ENCODE measurements around the gene AZU1.
"Not testable (repeated sequence)": the region's sequence is repeated elsewhere in the genome, so short reads cannot be mapped to it uniquely, and the experiment has no call there.

Gene AZU1

DNA sequence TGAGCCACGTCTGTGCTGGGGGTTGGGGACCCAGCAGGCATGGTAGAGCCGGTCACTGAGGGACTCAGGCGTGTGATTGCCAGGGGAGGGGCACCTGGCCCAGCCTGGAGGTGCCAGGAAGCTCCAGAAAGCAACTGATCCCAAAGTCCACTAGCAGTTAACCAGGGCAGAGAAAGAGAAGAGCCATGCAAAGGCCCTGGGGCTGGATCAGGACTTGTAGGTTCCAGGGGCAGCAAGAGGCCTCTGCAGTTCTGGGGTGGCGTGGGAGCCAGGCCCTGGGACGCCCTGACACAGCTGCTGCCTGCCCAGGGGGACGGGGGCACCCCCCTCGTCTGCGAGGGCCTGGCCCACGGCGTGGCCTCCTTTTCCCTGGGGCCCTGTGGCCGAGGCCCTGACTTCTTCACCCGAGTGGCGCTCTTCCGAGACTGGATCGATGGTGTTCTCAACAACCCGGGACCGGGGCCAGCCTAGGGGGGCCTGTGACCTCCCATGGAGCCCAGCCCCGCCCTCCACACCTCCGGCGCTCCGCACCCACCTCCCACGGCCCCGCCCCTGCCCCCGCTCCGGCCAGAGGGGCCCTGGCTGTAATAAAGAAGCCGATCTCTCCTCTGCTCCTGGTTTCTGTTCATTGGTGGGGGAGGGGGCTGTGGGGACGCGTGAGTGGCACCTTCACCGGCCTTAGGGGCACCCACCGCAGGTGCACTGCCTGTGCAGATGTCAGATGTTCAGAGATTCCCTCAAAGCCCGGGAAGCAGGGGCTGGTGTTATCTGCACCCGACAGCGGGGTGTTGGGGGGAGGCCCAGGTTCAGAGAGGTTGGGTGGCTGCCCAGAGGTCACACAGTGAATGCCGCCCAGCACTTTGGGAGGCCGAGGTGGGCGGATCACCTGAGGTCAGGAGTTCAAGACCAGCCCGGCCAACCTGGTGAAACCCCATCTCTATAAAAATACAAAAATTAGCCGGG is 4.1 kb downstream of the AZU1 start:
- no peak for DNase-seq

DNA sequence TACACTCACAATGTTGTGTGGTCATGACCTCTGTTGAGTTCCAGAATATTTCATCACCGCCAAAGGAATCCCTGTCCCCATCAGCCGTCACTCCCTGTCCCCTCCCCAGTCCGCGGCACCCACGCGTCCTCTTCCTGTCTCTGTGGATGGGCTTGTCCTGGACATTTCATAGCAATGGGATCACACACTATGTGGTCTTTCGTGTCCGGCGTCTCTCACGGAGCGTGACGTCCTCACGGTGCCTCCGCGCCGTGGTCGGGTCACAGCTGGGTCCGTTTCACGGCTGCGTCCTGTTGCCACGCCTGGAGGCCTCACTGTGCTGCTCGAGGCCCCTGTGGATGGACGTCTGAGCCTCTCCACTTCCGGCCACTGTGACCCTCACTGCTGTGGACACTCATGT is 6.6 kb downstream of the AZU1 start:
- DNase-seq: no peak

DNA sequence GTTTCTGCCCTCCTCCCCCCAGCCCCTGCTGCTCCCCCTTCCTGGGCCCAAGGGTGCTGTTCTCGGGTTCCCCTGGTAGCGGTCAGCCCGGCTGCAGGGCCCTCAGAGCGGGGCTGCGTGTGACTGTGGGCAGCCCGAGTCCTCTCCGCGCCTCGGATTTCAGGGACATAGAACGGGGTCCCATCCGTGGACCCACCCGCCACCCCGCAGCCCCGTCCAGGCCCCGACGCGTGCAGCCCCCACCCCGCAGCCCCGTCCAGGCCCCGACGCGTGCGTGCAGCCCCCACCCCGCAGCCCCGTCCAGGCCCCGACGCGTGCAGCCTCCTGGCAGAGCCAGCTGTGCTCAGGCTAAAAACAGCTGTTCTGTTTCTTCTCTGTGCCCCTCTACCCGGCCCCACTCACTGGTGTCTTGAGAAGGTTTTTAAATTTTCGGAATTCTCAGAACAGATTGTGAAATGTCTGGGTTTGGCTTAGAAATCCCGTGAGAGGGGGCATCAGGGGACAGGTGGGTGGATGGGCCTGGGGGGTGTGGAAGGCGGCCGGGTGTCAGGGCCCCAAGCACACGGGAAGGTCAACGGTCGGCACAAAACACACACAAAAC is 7.7 kb downstream of the AZU1 start:
- DNase-seq: no peak

DNA sequence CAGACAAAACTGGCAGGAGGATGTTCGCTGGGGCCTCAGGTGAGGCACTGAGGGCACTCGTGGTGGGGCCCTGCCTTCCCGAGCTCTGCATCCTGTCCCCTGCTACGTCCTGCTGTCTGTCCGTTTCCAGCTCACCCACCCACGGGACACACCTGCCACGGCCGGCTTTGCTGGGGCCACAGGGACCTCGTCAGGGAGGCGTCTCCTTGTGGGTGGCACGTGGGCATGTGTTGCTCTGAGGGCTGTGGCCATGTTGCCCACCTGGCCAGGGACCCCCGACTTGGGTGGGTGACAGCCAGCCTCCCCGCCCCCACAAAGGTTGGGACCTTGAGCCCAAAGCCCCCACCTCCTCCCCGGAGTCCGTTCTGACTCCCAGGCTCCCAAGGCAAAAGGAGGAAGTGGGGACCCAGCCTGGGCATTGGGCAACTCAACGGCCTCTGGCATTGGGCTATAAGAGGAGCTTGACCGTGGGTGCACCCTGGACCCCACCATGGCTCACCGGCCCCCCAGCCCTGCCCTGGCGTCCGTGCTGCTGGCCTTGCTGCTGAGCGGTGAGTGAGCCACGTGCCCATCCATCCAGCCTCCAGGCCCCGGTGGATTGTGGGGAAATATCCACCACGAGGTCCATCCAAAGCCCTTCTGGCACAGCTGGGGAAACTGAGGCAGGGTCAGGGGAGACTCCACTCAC is 13.0 kb downstream of the AZU1 start, which contains the start of gene PRTN3:
Gene PRTN3, plus strand, starts transcription at position 481 of the 688 bp plus-strand sequence. Its CDS starts 10 bp downstream, at position 491.
- DNase-seq: no peak

DNA sequence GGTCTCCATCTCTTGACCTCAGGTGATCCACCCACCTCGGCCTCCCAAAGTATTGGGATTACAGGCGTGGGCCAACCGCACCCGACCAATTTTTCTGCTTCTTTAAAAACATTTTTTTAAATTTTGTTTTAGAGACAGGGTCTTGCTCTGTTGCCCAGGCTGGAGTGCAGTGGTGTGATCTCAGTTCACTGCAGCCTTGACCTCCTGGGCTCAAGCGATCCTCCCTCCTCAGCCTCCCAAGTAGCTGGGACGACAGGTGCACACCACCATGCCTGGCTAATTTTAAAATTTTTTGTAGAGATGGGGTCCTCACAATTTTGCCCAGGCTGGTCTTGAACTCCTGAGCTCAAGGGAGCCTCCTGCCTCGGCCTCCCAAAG is 15.2 kb downstream of the AZU1 start:
- DNase-seq: not testable (repeated sequence)

DNA sequence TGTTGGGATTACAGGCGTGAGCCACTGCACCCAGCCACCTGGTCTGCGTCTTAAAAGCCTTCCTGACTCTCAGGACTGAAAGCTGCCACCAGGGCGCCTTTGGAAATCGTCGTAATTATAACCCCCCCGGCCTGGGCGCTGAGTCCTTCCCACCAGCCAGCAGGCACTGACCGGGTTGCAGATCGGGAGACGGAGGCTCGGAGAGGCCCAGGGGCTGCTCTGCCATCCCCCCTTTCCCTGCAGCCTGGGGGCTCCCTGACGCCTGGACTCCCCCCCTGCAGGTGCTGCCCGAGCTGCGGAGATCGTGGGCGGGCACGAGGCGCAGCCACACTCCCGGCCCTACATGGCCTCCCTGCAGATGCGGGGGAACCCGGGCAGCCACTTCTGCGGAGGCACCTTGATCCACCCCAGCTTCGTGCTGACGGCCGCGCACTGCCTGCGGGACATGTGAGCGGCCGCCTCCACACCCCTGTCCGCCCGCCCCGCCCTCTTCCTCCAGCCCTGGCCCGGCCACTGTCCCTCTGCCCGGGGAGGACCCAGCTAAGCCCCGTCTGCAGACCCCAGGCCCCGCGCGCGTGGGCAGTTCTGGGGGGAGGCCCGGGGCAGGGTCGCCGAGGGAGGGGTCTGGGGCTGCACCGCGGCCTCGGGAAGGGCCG is 15.7 kb downstream of the AZU1 start:
- no peak for DNase-seq

DNA sequence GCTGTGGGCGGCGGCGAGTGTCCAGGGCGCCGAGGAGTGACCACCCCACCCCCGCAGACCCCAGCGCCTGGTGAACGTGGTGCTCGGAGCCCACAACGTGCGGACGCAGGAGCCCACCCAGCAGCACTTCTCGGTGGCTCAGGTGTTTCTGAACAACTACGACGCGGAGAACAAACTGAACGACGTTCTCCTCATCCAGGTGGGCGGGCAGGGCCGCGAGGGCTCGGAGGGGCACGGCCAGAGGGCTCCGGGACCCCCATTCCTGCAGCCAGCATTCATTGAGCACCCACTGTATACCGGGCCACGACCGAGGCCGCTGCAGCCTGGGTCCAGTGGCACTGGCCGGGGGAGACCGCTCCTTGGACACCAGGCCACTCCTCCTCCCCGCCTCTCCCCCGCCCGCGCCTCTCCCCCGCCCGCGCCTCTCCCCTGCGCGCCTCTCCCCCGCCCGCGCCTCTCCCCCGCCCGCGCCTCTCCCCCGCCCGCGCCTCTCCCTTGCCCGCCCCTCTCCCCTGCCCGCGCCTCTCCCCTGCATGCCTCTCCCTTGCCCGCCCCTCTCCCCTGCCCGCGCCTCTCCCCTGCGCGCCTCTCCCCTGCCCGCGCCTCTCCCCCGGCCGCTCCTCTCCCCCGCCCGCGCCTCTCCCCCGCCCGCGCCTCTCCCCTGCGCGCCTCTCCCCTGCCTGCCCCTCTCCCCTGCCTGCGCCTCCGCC is 16.4 kb downstream of the AZU1 start:
- DNase-seq: no peak

DNA sequence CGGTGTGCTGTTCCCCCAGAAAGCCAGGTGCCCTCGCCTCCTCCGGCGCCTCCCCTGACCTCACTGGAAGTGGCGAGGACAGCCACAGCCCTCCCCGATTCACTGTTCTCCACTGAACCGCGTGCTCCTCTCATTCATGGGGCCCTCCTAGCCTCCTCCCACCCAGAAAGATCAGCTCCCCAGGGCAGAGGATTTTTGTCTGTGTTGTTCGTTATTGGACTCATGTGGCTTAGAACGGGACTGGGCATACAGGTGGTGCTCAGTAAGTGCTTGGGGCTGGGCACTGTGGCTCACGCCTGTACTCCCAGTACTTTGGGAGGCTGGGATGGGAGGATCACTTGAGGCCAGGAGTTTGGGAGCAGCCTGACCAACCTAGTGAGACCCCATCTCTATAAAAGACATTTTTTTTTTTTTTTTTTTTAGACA is 16.9 kb downstream of the AZU1 start:
- DNase-seq: no peak

DNA sequence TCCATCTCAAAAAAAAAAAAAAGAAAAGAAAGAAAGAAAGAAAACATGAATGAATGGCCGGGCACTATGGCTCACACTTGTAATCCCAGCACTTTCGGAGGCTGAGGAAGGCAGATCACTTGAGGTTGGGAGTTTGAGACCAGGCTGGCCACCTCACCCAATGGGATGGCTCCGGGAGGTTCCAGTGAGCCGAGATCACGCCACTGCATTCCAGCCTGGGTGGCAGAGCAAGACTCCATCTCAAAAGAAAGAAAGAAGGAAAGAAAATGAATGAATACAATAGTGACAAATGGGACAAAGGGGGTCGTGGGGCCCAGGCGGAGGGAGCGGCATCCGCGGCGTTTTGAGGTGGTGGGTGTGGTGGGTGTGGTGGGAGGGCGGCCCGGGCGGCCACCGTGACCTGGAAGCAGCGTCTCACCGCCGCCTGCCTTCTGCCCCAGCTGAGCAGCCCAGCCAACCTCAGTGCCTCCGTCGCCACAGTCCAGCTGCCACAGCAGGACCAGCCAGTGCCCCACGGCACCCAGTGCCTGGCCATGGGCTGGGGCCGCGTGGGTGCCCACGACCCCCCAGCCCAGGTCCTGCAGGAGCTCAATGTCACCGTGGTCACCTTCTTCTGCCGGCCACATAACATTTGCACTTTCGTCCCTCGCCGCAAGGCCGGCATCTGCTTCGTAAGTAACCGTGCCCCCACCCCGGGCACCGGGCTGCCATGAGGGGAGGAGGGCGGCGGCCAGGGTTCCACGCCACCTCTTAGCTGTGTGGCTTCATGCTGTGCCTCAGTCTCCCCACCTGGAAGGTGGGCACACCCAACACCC is 18.3 kb downstream of the AZU1 start:
- no peak for DNase-seq

DNA sequence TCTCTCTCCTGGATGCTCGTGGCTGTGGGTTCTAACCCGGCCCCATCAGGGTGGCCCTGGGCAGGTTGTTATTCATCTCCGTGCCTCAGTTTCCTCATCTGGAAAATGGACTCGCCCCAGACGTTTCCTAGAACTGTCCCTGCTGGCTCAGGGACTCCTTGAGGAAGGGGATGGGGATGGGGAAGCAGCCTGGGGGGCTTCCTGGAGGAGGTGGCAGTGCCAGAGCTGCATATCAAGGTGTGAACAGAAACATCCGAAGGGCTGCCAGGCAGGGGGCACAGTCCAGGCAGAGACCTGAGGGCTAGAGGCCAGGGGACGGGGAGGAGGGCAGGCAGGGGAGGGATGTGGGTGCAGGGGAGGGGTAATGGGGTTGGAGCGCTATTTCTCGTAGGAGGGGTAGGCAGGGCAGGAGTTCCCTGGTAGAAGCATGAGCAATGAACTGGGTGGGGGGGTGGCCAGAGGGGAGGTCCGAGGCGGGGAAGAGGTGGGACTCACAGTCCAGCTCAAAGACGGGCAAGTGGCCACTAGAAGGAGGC is 20.8 kb downstream of the AZU1 start:
- DNase-seq: no peak

DNA sequence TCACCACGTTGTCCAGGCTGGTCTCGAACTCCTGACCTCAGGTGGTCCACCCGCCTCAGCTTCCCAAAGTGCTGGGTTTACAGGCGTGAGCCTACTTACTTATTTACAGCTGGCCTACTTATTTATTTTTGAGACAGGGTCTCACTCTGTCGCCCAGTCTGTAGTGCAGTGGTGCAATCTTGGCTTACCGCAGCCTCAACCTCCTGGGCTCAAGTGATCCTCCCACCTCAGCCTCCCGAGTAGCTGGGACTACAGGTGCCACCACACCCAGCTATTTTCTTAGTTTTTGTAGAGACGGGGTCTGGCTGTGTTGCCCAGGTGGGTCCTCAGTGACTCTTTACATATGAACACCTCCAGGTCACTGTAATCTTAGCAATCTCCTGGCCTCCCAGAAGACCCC is 21.6 kb downstream of the AZU1 start:
- not testable (repeated sequence) for DNase-seq

DNA sequence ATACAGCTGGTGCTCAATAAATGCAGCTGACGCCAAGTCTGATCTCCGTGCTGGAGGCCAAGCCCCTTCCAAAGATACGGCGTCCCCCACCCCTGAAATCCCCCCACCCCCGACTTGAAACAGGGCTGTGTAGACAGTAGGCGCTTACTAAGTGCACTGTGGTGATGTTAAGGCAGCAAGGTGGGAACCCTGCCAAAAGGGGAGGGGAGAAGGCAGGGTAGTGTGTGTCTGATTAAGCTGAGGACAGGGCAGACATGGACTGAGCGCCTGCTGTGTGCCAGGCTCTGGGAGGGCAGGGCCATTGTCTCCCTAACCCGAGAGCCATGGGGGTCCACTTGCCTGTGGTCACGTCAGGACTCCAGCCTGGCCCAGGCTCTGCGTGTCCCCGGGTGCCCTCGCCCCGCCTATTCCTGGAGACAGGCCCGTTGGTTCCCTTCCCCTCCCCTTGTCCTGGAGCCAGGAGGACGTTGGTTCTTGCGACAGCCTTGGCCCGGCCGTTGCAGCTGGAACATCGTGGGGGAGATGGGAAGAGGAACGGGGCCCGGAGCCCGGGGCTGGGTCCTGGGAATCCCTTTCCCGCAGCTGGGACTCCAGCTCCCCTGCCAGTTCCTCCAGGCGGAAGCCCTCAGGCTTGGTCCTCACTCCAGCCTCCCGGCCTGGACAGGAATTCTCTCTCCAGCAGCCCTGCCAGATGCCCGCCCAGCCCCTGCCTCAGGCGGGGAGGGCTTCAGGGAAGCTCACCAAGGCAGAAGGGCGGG is 22.8 kb downstream of the AZU1 start:
- DNase-seq: peak; percentile 88

DNA sequence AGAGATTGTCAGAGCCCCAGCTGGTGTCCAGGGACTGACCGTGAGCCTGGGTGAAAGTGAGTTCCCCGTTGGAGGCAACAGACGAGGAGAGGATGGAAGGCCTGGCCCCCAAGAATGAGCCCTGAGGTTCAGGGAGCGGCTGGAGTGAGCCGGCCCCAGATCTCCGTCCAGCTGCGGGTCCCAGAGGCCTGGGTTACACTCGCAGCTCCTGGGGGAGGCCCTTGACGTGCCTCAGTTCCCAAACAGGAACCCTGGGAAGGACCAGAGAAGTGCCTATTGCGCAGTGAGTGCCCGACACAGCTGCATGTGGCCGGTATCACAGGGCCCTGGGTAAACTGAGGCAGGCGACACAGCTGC is 23.3 kb downstream of the AZU1 start:
- no peak for DNase-seq

DNA sequence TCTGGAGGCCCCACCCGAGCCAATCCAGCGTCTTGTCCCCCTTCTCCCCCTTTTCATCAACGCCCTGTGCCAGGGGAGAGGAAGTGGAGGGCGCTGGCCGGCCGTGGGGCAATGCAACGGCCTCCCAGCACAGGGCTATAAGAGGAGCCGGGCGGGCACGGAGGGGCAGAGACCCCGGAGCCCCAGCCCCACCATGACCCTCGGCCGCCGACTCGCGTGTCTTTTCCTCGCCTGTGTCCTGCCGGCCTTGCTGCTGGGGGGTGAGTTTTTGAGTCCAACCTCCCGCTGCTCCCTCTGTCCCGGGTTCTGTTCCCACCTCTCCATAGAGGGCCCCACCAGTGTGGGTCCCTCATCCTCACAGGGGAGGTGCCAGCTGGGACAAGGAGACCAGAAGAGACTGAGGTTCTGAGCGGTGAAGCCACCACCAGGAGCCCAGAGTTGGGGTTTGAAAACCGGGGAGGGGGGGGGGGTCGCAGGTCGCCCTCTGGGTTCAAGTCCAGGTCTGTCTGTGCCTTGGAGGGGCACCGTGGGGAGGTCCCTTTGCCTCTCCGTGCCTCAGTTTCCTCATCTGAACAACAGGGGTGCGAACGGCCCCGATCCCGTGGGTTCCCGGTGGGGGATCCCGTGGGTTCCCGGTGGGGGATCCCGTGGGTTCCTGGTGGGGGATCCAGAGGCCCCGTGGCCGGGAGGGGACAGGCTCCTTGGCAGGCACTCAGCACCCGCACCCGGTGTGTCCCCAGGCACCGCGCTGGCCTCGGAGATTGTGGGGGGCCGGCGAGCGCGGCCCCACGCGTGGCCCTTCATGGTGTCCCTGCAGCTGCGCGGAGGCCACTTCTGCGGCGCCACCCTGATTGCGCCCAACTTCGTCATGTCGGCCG is 24.7 kb downstream of the AZU1 start, which contains the start of gene ELANE:
Gene ELANE, plus strand, starts transcription at position 168 of the 878 bp plus-strand sequence. Its CDS starts 26 bp downstream, at position 194.
- DNase-seq: no peak

DNA sequence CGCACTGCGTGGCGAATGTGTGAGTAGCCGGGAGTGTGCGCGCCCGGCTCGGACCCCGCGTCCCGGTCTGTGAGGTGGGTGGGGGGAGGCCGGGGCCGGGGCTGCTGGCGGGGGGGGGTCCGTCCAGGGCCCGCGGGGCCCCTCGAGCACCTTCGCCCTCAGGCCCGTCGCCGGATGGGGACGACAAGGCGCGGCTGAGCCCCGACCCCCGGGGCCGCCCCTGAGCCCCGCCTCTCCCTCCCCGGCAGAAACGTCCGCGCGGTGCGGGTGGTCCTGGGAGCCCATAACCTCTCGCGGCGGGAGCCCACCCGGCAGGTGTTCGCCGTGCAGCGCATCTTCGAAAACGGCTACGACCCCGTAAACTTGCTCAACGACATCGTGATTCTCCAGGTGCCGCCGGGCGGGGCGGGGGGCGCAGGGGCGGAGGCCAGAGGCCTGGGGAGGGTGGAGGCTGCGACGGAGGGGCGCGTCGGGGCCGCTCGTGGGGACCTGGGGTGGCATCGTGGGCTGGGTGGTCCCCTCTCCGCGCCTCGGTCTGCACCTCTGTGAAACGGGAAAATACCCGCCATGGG is 25.5 kb downstream of the AZU1 start:
- no peak for DNase-seq

DNA sequence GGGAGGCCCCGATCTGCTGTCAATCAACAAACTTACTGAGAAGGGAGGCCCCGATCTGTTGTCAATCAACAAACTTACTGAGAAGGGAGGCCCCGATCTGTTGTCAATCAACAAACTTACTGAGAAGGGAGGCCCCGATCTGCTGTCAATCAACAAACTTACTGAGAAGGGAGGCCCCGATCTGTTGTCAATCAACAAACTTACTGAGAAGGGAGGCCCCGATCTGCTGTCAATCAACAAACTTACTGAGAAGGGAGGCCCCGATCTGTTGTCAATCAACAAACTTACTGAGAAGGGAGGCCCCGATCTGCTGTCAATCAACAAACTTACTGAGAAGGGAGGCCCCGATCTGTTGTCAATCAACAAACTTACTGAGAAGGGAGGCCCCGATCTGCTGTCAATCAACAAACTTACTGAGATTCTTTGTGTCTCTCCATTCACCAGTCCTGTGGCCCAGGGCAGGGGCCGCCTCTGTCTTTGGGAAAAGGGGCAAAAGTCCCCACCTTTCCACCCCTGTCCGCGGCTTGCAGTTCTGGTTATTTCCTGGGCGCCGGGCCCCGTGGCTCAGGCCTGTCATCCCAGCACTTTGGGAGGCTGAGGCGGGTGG is 26.1 kb downstream of the AZU1 start:
- not testable (repeated sequence) for DNase-seq

DNA sequence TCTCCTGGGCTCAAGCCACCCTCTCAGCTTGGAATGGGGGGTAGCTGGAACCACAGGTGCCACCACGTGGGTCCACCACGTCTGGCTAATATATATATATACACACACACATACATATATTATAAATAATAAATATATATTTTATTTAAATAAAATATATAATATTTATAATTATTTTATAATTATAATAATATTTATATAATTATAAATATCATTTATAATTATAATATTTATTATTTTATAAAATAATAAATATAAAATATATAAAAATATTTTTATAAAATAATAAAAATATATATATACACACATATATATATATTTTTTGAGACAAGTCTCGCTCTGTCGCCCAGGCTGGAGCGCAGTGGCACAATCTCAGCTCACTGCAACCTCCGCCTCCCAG is 26.9 kb downstream of the AZU1 start:
- DNase-seq: no peak

DNA sequence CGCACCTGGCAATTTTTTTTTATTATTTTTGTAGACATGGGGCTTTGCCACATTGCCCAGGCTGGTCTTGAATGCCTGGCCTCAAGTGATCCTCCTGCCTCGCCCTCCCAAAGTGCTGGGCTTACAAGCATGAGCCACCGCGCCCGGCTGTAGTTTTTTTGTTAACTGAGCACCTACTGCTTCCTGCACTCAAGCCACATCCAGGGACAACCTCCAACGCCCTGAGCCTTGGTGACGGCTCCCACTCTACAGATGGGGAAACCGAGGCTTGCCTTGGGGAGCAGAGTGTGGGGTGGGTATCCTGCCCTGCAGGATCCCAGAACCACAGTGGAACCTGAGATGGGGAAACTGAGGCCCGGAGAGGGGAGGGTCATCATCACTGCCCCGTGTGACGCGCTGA is 27.5 kb downstream of the AZU1 start:
- DNase-seq: no peak

Measured in 8988T (cell line).